Heart right ventricle (tissue), 16 donors: ENCODE results near the gene CDK4. TPM values are rescaled to one million over a fixed set of nuclear protein-coding genes. Genes with fewer than 3 reads are reported as not detected.

Experiments used
- ATAC-seq, 8 donors: fragments of 200-7000 bp; cut with Tn5 transposase; one replicate each; pipeline ENCODE4 v1.9.1; 2020; ENCODE audit warnings: mild to moderate bottlenecking in 8 of 8, moderate library complexity in 8 of 8, moderate number of reproducible peaks in 1 of 8
- DNase-seq, 2 donors: peaks; one replicate each; pipeline ENCODE4 v3.0.0-alpha.2; 2020
- H3K27ac ChIP-seq, 10 donors: fragments of 200-600 bp; sonication (generic) in 2 of 10; one replicate each; pipeline versions ENCODE4 v1.5.0 to v1.8.0; 2020 to 2022; ENCODE audit warnings: mild to moderate bottlenecking in 3 of 10
- H3K27me3 ChIP-seq, 7 donors: fragments of 200-600 bp; one replicate each; pipeline ENCODE4 v1.8.0; 2021 to 2022; ENCODE audit warnings: mild to moderate bottlenecking in 2 of 7
- H3K36me3 ChIP-seq, 9 donors: fragments of 200-600 bp; sonication (generic) in 1 of 9; one replicate each; pipeline versions ENCODE4 v1.5.0 to v1.8.0; 2020 to 2022; ENCODE audit warnings: mild to moderate bottlenecking in 2 of 9
- H3K4me1 ChIP-seq, 9 donors: fragments of 200-600 bp; sonication (generic) in 1 of 9; one replicate each; pipeline versions ENCODE4 v1.5.0 to v1.8.0; 2020 to 2022; ENCODE audit warnings: mild to moderate bottlenecking in 4 of 9
- H3K4me3 ChIP-seq, 10 donors: fragments of 200-600 bp; sonication (generic) in 2 of 10; one replicate each; pipeline versions ENCODE4 v1.5.0 to v1.8.0; 2020 to 2022; ENCODE audit warnings: mild to moderate bottlenecking in 7 of 10, moderate library complexity in 2 of 10
- H3K9me3 ChIP-seq, 11 donors: fragments of 200-600 bp in 10 of 11; sonication (generic) in 2 of 11; one replicate each; pipeline versions ENCODE4 v1.5.0 to v1.8.0; 2013 to 2022; ENCODE audit warnings: mild to moderate bottlenecking in 2 of 11, control low read depth in 1 of 11, moderate library complexity in 1 of 11
- WGBS, 2 donors: extraction: QIAGEN DNeasy Blood & Tissue Kit; methylation state at CpG; one replicate each; pipeline ENCODE4 v1.1.7; 2013; ENCODE audit warnings: inconsistent platforms in 1 of 2; 5-methylcytosine and 5-hydroxymethylcytosine counted together
- intact Hi-C, 10 donors: fragments of 100-400 bp; cut with DNase I; formaldehyde crosslinking; loops; one replicate each; pipeline versions ENCODE4 v1.11.1 to v1.14.2; 2022
- polyA plus RNA-seq, 2 donors: library from polyadenylated mRNA; stranded (reverse); fragments of 200-250 nt; gene quantifications; one replicate each; pipeline ENCODE4 v1.2.3, GENCODE V29; 2013
- total RNA-seq, 10 donors: library from RNA; stranded (reverse); fragmentation: NEBNext Ultra II Directional in 3 of 10; extraction: Animal tissue kit (Norgen Biotek cat#: 25700) in 3 of 10; gene quantifications; one replicate each; pipeline versions ENCODE4 v1.2.1 to v1.2.4, GENCODE V29; 2021 to 2023
- TF ChIP-seq, protein P1 (sequence below), 9 donors: fragments of 200-600 bp; sonication (generic) in 2 of 9; IDR thresholded peaks; one replicate each; pipeline versions ENCODE4 v1.5.0 to v1.8.0; 2021 to 2022; ENCODE audit warnings: antibody characterized with exemption in 9 of 9, mild to moderate bottlenecking in 5 of 9, moderate library complexity in 1 of 9
- donor health status: Arrhythmogenic right ventricular cardiomyopathy.
- donor health status: ischemic (EF 13 %, LVEDD 7.1; RV severe dilation, severe dysfunction).
- donor health status: healthy with polysubstance abuse.
- donor health status: DM: no; HTN: yes; CAD: no.
- donor health status: DM: no; HTN: no; CAD: no.
- donor health status: ischemic (EF 25% LVEDD 6.9; RV normal size, moderate dysfunction).
- donor health status: ischemic (EF 25% LVEDD 5.7; RV mildly dilated, moderate dysfunction).
- donor health status: healthy.
- donor health status: DM: yes; HTN: yes; CAD: no.
- donor health status: Ischemic cardiomyopathy.
- donor health status: ischemic (EF 35%, LVEDD 5.7; RV mildly dilated, moderate dysfunction).
- donor health status: nonischemic (EF 11% LVEDD 7.7; RV severe dilation, severe dysfunction).
- donor health status: DM: yes; HTN: yes; CAD: no.
- donor health status: PGD.
- donor health status: ischemic (EF 29% LVEDD 5.4; RV normal size, mild dysfunction).
- donor health status: nonischemic (EF 23%, LVEDD 6.1; RV moderate dilation, normal function).

The CDK4 gene
- total and polyA plus RNA-seq, 12 donors: 21.7 to 74.0 (median 52.0) TPM

DNA sequence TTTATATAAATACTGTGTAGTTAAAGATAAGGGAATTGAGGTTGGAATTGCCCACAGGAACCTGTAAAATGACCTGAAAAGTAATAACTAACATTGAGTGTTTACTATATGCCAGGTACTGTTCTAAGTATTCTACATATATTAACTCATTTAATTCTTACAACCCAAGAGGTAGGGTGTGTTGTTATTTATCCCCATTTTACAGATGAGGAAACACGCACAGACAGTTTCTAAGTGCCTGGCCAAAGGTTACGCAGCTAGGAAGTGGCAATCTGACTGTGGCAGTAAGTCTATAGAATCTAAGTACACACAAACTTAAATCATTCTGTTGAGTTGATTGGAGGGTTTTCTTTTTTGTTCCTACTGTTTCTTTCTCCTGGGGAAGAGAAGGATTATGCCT is 8.3 kb downstream of the CDK4 start:
- DNase-seq (no peak), ATAC-seq (no peak)
- Histone ChIP-seq H3K9me3 (no peaks in the 10 kb centered on the region), H3K27ac (peak overlapping the region in 5 of 10 donors; percentile 91 to 99 (median 96)), H3K4me3 (peak overlapping the region in 3 of 10 donors; percentile 58 to 90 (median 88)), H3K27me3 (peaks cover 0 to 25% (median 15%) of the 10 kb centered on the region in 7 donors), H3K36me3 (peaks cover 0 to 28% (median 19%) of the 10 kb centered on the region in 9 donors), H3K4me1 (peaks cover 0 to 53% (median 18%) of the 10 kb centered on the region in 9 donors)
- TF ChIP-seq, protein P1, sequence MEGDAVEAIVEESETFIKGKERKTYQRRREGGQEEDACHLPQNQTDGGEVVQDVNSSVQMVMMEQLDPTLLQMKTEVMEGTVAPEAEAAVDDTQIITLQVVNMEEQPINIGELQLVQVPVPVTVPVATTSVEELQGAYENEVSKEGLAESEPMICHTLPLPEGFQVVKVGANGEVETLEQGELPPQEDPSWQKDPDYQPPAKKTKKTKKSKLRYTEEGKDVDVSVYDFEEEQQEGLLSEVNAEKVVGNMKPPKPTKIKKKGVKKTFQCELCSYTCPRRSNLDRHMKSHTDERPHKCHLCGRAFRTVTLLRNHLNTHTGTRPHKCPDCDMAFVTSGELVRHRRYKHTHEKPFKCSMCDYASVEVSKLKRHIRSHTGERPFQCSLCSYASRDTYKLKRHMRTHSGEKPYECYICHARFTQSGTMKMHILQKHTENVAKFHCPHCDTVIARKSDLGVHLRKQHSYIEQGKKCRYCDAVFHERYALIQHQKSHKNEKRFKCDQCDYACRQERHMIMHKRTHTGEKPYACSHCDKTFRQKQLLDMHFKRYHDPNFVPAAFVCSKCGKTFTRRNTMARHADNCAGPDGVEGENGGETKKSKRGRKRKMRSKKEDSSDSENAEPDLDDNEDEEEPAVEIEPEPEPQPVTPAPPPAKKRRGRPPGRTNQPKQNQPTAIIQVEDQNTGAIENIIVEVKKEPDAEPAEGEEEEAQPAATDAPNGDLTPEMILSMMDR (IDR thresholded peaks at IDR 0.05): no peak
- intact Hi-C loops: no loop called here
- WGBS, 2 donors: 89 to 93% methylated on average over 2 of the region's 2 CpGs

DNA sequence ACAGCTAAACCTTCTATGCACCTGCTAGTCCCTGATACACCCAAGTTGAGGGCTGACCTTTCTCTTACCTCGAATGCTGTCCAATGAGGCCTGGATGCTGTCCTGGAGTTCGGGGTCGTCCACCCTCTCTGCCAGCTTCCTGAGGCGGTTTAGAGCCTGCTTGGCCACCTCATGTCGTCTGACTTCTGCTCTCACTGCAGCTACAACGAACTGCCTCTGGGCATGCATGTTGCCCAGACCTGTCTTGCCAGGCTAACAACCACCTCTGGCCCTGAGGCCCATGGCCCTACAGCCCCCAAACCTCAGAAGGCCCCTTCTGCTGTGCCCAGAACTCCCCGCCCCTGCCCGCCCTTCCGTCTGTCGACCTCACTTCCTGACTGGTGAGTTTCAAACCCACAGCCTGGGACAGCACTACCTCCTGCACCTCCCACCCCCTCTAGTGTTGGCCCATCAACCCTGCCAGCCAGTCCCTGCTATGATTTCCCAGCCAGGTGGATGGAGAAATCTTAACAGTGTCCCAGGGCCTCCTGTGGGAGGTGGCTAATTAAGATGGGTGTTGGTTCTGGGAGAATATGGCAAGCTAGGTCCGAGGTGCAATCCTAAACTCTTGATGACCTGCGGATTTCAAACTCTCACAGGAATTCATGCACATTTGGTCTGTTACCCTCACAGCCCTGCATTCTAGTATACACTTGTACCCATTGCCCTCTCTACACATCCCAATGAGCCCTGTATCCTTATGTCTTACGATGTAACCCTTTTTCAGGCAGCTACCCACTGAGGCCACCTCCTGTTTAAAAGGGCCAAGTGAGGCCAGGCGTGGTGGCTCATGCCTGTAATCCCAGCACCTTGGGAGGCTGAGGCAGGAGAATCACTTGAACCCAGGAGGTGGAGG is 10.0 kb downstream of the CDK4 start:
- Histone ChIP-seq H3K4me1 (peaks cover 11 to 67% (median 33%) of the 10 kb centered on the region in 9 donors), H3K27me3 (peaks cover 9 to 41% (median 31%) of the 10 kb centered on the region in 7 donors), H3K36me3 (peaks cover 0 to 17% (median 6%) of the 10 kb centered on the region in 9 donors), H3K4me3 (peak overlapping the region in 6 of 10 donors; percentile 7 to 58 (median 20)), H3K27ac (peak overlapping the region in 9 of 10 donors; percentile 7 to 86 (median 60)), H3K9me3 (no peaks in the 10 kb centered on the region)
- TF ChIP-seq, protein P1 (IDR thresholded peaks at IDR 0.05): peak in 1 of 9 donors; percentile 24
- 45 to 53% methylated on average over 14 of the region's 14 CpGs for WGBS, 2 donors
- DNase-seq (no peak), ATAC-seq (no peak)
- intact Hi-C loops: no loop called here

DNA sequence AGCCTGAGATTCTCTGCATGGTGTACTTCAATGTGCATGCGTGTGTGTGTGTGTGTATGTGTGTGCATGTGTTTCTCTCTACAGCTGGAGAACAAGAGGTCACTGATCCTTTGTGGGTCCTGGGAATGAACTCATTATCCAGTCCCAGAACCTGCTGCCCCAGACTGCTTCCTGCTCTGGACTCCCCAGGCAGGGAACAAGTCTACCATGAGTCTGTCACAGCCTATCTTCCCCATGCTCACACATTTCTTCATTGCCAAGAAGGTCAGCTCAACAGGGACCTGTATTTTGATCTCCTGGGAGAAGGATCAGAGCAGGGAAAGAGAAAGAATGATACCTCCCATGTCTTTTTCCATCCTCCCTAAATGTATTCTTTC is 10.7 kb downstream of the CDK4 start:
- intact Hi-C loops: no loop called here
- peak overlapping the region in 6 of 10 donors; percentile 7 to 58 (median 20) for H3K4me3 ChIP-seq

More for the DNA sequence above, 10.7 kb downstream of the CDK4 start:
- peak in 1 of 2 donors; percentile 60 for DNase-seq
- Histone ChIP-seq H3K9me3 (no peaks in the 10 kb centered on the region), H3K36me3 (peaks cover 0 to 14% (median 0%) of the 10 kb centered on the region in 9 donors), H3K27ac (peak overlapping the region in 7 of 10 donors; percentile 19 to 86 (median 64)), H3K27me3 (peaks cover 13 to 48% (median 38%) of the 10 kb centered on the region in 7 donors), H3K4me1 (peaks cover 16 to 74% (median 39%) of the 10 kb centered on the region in 9 donors)
- ATAC-seq: peak in 3 of 8 donors; percentile 5 to 12 (median 9)
- 71% methylated on average over 1 of the region's 1 CpG for WGBS, 2 donors
- TF ChIP-seq, protein P1 (IDR thresholded peaks at IDR 0.05): no peak
